SIG-M5 treated with dmso at 0.1 percent for 504 hours (cell line): Measurements from ENCODE around the gene ZNF362.
A peak's percentile ranks its signal among the peaks of the same experiment; 100 is the strongest.
"Not testable (repeated sequence)": the region's sequence is repeated elsewhere in the genome, so short reads cannot be mapped to it uniquely, and the experiment has no call there.

Experiments used
- DNase-seq: peaks from one replicate; lab custom pipeline; 2025; ENCODE audit not compliant: unreplicated experiment; lab: John Stamatoyannopoulos, UW

The ZNF362 gene

GRCh38 chr1:33282791-33283190 lies 26.5 kb downstream of the ZNF362 start:
- no peak for DNase-seq

DNA sequence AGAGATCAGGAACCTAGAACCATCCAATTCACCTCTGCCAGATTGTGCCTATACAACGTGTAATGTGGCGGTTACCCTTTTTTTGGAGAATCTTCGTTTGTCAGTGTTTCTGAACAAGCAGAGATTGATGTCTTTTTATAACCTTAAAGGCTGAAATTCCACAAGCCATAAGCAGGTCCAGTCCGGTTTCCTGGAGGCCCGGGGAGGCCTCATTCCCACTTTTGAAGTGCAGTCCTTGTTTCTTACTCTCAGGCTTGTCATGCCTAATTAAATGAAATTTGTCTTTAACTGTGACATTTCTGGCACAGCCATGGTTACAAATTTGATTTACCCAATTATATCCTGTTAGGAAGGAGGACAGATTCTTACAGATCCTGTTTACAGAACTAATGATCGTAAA lies 27.8 kb downstream of the ZNF362 start:
- DNase-seq = no peak

- no peak for DNase-seq
Observed at GRCh38 chr1:33286451-33287185, 30.3 kb downstream of the ZNF362 start.

DNA sequence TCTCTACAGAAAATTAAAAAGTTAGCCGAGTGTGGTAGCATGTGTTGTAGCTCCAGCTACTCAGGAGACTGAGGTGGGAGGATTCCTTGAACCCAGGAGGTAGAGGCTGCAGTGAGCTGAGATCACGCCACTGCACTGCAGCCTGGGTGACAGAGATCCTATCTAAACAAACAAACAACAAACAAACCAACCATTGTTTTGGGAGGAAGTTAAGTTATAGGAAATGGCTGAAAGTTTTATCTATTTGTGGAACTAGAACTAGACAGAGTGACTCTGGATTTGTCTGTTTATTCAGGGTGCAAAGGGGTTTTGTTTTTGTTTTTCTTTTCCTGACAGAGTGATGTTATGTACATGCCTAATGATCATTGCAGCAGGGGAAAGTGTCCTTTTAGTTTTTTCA lies 31.0 kb downstream of the ZNF362 start:
- no peak for DNase-seq

DNA sequence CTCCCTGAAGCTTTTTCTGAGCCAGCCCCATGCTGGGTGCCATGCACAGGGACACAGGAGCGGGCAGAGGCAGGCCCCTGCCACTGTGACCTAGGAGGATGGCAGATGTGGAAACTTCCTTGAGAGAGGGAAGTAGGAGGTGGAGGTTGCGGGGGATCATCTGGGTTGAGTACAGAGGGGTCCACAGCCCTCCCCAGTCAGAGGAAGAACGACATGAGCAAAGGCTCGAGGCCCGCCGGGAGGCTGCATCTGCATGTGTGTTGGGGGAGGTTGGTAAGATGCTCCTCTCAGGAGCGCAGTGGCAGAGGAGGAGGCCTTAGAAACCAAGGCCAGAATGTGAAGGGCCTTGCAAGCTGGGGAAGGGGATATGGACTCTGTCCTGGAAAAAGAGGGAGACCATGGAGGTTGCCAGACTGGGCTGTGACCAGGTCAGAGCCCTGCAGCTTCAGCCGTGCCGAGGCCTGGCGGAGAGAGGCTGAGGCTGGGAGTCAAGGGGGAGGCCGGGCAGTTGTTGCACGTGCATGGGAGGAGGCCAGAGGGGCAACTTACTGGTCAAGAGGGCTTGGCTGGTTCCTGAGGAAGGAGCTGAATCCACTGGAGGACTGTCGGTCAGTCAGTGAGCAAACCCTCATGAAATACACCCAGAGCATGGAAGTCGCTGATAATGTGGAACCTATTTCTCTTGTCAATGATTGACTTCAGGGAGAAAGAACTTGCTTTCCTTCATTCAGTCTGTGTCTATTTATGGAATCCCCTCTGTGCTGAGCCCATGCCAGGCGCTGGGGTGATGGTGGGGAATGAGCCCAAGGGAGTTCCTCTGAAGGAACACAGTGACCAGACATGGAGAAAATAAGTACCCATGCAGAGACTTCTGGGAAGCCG lies 32.9 kb downstream of the ZNF362 start:
- no peak for DNase-seq

- DNase-seq = no peak
Observed at GRCh38 chr1:33289858-33290154, 33.5 kb downstream of the ZNF362 start.

DNA sequence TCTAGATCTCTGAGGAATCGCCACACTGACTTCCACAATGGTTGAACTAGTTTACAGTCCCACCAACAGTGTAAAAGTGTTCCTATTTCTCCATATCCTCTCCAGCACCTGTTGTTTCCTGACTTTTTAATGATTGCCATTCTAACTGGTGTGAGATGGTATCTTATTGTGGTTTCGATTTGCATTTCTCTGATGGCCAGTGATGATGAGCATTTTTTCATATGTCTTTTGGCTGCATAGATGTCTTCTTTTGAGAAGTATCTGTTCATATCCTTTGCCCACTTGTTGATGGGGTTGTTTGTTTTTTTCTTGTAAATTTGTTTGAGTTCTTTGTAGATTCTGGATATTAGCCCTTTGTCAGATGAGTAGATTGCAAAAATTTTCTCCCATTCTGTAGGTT lies 34.3 kb downstream of the ZNF362 start:
- DNase-seq = not testable (repeated sequence)

DNA sequence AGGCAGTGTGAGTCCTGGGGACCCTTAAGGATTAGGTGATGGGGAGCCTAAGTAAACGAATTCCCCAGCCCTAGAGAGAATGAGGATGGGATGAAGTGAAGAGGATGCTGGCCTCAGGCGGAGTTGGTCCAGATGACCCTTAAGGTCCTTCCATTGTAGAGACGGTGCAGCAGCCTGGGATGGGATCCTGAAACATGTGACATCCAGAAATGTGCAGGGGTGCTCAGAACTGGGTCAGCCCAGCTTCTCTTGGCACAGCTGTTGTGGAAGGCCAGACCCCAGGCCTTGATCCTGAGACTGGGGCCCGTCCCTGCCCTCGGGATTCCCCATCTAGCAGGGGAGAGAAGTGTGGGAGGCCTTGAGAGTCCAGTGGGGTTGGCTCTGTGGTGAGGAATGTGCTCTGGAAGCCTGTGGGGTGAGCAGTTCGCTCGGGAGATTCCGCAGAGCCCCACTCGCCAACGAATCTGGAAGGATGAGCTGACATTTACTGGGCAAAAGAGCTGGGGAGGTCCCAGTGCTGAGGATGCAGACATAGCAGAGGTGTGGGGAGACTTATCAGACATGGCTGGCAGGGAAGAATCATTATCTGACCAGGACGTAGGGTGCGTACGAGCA lies 36.5 kb downstream of the ZNF362 start:
- no peak for DNase-seq

GRCh38 chr1:33294071-33295010 lies 38.0 kb downstream of the ZNF362 start:
- DNase-seq = no peak

DNA sequence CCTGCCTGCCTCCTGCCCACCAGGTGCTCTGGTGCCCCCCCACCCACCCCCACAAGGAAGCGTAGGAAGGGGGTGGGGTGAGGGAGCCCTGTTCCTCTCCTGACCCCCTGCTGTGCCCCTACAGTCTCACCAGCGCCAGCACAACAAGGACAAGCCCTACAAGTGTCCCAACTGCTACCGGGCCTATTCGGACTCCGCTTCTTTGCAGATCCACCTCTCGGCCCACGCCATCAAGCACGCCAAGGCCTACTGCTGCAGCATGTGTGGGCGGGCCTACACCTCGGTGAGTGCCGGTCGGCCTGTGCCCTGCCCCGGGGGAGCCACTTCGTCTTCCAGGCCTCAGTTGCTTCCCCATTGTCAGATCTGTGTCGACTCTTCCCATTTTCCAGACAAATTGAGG lies 38.7 kb downstream of the ZNF362 start:
- DNase-seq = no peak

DNA sequence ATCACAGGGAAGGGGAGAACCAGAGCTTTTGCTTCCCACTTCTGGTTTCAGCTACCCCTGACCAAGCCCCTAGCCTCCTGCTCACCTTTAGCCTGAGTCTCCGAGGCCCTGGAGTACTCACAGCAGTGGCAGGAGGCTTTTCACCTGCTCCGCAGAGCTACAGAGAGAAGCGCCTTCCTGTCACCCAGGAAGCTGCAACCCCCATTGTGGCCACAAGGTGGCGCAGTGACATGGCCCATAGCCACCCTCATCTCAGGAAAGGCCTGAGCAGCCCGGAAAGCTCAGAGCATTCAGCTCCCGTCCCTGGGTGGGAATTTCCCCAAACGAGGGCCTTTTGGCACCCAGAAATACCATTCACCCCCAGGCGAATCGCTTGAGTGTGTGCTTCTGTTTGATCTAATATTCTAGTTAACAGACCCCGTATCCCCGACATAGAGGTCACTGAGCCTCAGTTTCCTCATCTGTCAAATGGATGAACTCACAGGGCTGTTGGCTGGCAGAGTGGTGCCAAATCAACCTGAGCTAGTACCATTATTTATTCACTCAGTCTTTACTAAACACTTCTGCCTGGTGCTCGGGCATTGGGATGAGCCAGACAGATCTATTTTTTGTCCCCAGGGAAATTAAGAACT lies 39.3 kb downstream of the ZNF362 start:
- DNase-seq = peak; percentile 43

DNA sequence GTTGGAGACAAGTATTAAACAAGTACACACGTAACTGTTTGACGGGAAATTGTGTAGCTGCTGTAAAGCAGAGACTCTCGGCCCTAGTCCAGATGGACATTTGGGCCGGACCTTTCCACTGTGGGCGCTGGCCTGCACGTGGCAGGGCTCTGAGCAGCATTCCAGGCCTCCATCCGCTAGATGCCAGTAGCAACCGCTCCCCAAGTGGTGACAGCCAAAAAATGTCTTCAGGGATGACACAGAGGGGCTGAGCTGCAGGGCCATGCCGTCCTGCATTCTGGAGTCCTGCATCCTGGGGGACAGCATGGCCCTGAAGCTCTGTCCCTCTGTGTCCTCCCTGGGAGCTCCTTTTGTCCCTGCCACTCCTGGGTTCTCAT lies 39.8 kb downstream of the ZNF362 start:
- DNase-seq = no peak

DNA sequence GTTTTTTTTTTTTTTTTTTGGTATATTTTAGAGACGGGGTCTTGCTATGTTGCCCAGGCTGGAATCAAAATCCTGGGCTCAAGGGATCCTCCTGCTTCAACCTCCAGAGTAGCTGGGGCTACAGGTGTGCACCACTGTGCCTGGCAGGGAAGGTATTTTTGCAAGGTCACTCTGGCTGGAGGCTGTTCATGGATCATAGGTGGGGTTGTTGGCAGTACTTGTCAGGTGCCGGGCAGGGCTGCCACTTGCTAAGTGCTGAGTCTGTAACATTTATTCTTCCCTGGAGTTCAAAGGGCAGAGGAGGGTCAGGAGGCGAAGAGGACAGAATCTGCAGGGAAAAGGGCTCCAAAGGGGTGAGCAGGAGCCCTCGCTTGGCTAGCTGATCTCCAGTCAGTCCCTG lies 40.5 kb downstream of the ZNF362 start:
- no peak for DNase-seq

DNA sequence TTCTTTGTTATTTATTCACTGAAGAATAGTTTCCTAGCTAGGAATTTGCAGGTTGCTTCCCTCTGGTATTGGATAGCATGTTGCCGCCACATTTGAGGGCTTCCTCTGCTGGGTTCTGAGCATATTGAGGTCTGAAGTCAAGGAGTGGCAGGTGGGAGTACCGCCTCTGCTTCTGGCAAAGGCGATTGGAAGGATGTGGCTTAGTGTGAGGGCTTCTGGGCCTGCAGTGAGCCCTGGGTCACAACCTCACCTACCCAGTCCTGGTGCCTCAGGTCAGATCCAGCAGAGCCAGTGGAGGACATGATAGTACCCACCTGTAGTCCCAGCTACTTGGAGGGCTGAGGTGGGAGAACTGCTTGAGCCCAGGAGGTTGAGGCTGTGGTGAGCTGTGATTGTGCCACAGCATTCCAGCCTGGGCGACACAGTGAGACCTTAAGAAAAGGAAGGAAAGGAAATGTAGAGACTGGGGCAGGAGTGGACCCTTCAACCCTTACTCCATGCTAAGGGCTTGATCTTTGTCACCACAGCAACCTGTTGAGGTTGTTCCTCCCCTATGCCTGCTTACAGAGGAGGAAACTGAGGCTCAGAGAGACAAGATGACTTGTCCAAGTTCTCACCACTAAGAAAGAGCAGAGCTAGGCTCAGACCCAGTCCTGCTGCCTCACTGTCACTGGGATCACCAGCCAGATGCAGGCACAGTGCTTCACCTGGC lies 41.8 kb downstream of the ZNF362 start:
- no peak for DNase-seq

GRCh38 chr1:33298623-33299277 lies 42.5 kb downstream of the ZNF362 start:
- peak; percentile 22 for DNase-seq

DNA sequence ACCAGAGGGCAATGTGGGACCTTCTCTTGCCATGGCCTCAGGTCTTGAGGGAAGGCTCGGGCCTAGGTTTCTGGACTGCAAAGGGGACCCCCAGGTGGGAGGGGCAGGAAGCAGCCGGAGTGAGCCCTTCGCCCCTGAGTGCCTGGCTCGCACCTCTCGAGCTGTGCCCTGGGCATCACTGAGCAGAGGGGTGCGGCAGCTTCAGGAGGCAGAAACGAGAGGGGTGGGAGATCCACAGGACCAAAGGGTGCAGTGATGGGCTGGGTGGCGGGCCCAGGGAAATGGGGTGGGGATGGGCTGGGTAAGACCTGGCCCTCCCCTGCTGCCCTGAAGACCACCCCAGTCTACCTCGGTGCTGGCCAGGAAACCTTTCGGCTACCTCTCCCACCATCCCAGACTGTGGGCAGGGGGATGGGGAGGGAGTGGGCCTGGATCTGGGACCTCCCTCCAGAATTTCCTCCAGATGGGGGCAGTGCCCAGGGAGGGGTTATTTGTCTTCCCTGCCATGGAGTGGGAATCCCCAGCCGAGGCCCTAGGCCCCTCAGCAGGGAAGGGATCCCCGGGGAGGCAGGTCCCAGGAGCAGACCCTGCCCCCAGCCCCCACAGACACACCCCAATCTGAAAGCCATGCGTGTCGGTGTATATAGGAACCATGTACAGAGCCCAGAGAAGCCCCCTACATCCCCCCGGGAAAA lies 43.3 kb downstream of the ZNF362 start:
- DNase-seq = no peak

GRCh38 chr1:33300673-33301072 lies 44.4 kb downstream of the ZNF362 start:
- DNase-seq = no peak

DNA sequence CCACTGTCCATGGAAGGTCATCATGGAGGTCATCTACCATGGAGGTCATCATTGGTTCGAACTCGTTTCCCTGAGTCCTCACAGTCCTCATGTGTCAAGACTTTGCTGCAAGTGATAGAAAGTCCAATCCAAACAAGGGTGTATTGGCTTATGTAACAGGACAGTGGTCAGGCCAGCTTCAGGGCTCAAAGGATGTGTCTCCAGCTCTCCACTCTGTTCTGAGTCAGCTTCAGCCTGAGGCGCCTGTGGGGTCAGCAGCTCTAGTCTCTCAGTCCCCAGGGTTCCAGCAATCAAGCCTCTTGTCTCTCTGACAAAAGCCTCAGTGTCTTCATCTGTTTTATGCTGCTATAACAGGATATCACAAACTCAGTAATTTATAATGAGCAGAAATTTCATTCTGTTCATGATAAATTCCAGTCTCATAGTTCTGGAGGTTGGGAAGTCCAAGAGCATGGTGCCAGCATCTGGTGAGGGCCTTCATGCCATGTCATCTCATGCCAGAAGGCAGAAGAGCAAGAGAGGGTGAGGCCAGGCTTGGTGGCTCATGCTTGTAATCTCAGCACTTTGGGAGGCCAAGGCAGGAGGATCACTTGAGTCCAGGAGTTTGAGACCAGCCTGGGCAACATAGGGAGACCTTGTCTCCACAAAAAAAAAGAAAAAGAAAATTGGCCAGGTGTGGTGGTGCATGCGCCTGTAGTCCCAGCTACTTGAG lies 45.1 kb downstream of the ZNF362 start:
- no peak for DNase-seq
